ENCODE data around the gene METTL26.

METTL26 gene

GRCh38 chr16:595942-596735, 40.0 kb downstream of the METTL26 start:
- no peak for DNase-seq (ENCODE audit: low spot score)

- no peak for DNase-seq (ENCODE audit: low spot score)
Measured at GRCh38 chr16:595094-595528, 41.0 kb downstream of the METTL26 start.

GRCh38 chr16:593807-594206, 42.3 kb downstream of the METTL26 start:
- no peak for DNase-seq (ENCODE audit: low spot score)

GRCh38 chr16:593406-593805, 42.7 kb downstream of the METTL26 start:
- no peak for DNase-seq (ENCODE audit: low spot score)

GRCh38 chr16:592518-593306, 43.4 kb downstream of the METTL26 start:
- no peak for DNase-seq (ENCODE audit: low spot score)

- no peak for DNase-seq (ENCODE audit: low spot score)
Measured at GRCh38 chr16:591892-592517, 44.1 kb downstream of the METTL26 start.

- DNase-seq (ENCODE audit: low spot score) = no peak
Measured at GRCh38 chr16:591231-591630, 44.9 kb downstream of the METTL26 start.

- DNase-seq (ENCODE audit: low spot score) = no peak
Measured at GRCh38 chr16:590815-591200, 45.3 kb downstream of the METTL26 start.

- peak; percentile 49 for DNase-seq (ENCODE audit: low spot score)
Measured at GRCh38 chr16:590188-590814, 45.8 kb downstream of the METTL26 start.

GRCh38 chr16:589658-590187, 46.4 kb downstream of the METTL26 start, which contains the start of gene RAB40C:
Gene RAB40C, plus strand, starts transcription at chr16:590066. Its CDS starts 226 bp downstream, at chr16:590292.
- DNase-seq (ENCODE audit: low spot score) = peak; percentile 98

GRCh38 chr16:588889-589657, 47.0 kb downstream of the METTL26 start:
- DNase-seq (ENCODE audit: low spot score) = peak; percentile 84

- DNase-seq (ENCODE audit: low spot score) = no peak
Measured at GRCh38 chr16:588639-588888, 47.5 kb downstream of the METTL26 start.

- DNase-seq (ENCODE audit: low spot score) = no peak
Measured at GRCh38 chr16:586645-587590, 49.2 kb downstream of the METTL26 start.

- DNase-seq (ENCODE audit: low spot score) = no peak
Measured at GRCh38 chr16:586047-586644, 50.0 kb downstream of the METTL26 start.

- DNase-seq (ENCODE audit: low spot score) = peak; percentile 53
Measured at GRCh38 chr16:585351-585750, 50.8 kb downstream of the METTL26 start.

Data from iPS-NIHi11 (cell line).